HCT116 (cell line): ENCODE measurements around the gene BEX2. TPM values are rescaled to one million over a fixed set of nuclear protein-coding genes. Genes with fewer than 3 reads are reported as not detected.

Experiments
- ATAC-seq: fragments of 200-7000 bp; cut with Tn5 transposase; 2 replicates; pipeline ENCODE4 v1.9.1; 2020; ENCODE audit warnings: mild to moderate bottlenecking, moderate library complexity
- BruUV-seq: library from RNA; stranded (reverse); fragments of 400-500 nt; replicated peaks from 2 replicates; lab custom pipeline; 2021; lab: Mats Ljungman, UMichigan
- CTCF ChIA-PET: fragments of 300-600 bp; sonication (Branson Sonifier 250); formaldehyde crosslinking; loops from one replicate; lab custom pipeline; 2021; ENCODE audit warnings: antibody characterized with exemption; lab: Charles Lee
- POLR2A ChIA-PET: fragments of 300-600, 350-600 bp; sonication (Branson Sonifier 250); formaldehyde crosslinking; loops from one replicate; lab custom pipeline; 2021; ENCODE audit warnings: antibody characterized with exemption; lab: Charles Lee
- RAD21 ChIA-PET, 2 experiments: fragments of 300-600 bp; sonication (Branson Sonifier 250); formaldehyde crosslinking; loops; one replicate each; lab custom pipeline; 2023; ENCODE audit warnings: low total read pairs in 2 of 2; ENCODE audit not compliant: uncharacterized antibody in 2 of 2, unreplicated experiment in 2 of 2, low non-redundant PET in 1 of 2; lab: Charles Lee
- DNase-seq: peaks from one replicate; pipeline ENCODE4 v3.0.0-alpha.2; 2010; ENCODE audit warnings: low read depth, low spot score
- H2AFZ ChIP-seq: fragments of 200-600 bp; shearing (Covaris generic), sonication (generic); 2 replicates; pipeline ENCODE4 v1.6.1; 2017; ENCODE audit warnings: low read depth, mixed run types, mixed read lengths, antibody characterized with exemption, low read length; ENCODE audit not compliant: poor library complexity, severe bottlenecking
- H3K27ac ChIP-seq: 2 replicates; pipeline ENCODE4 v1.5.1; 2012; ENCODE audit warnings: low read depth, low read length
- H3K27me3 ChIP-seq: fragments of 200-600 bp; sonication (generic); 2 replicates; pipeline ENCODE4 v1.6.1; 2016; ENCODE audit warnings: mixed run types, low read length, mixed read lengths; ENCODE audit not compliant: insufficient read depth
- H3K36me3 ChIP-seq, 2 experiments: fragments of 200-500 bp in 1 of 2; fragments of 200-600 bp in 1 of 2; sonication (Bioruptor generic) in 1 of 2; sonication (generic) in 1 of 2; 2 replicates each; pipeline versions ENCODE4 v1.5.1 to v1.6.1; 2014 to 2016; ENCODE audit warnings: low read length in 2 of 2, inconsistent platforms in 1 of 2, mixed read lengths in 1 of 2, mixed run types in 1 of 2; ENCODE audit not compliant: insufficient read depth in 2 of 2, control insufficient read depth in 1 of 2
- H3K4me1 ChIP-seq, 2 experiments: fragments of 200-600 bp in 1 of 2; sonication (generic) in 1 of 2; 2 replicates each; pipeline versions ENCODE4 v1.5.1 to v1.6.1; 2012 to 2017; ENCODE audit warnings: low read length in 2 of 2, inconsistent platforms in 1 of 2, mild to moderate bottlenecking in 1 of 2, mixed read lengths in 1 of 2, mixed run types in 1 of 2, moderate library complexity in 1 of 2; ENCODE audit not compliant: insufficient read depth in 2 of 2, control insufficient read depth in 1 of 2
- H3K4me2 ChIP-seq: fragments of 200-600 bp; sonication (generic); 2 replicates; pipeline ENCODE4 v1.6.1; 2017; ENCODE audit warnings: mixed run types, low read length, mixed read lengths
- H3K4me3 ChIP-seq, 2 experiments: fragments of 200-600 bp in 1 of 2; sonication (generic) in 1 of 2; replicated peaks in 1 of 2; 2 replicates each; pipeline ENCODE4 v1.5.1; 2011 to 2016; ENCODE audit warnings: low read length in 2 of 2, control low read depth in 1 of 2, low read depth in 1 of 2, mild to moderate bottlenecking in 1 of 2, mixed read lengths in 1 of 2, mixed run types in 1 of 2
- H3K79me2 ChIP-seq: fragments of 200-600 bp; sonication (generic); 2 replicates; pipeline ENCODE4 v1.6.1; 2017; ENCODE audit warnings: mild to moderate bottlenecking, mixed run types, low read length, moderate library complexity, mixed read lengths; ENCODE audit not compliant: insufficient read depth
- H3K9ac ChIP-seq: fragments of 200-600 bp; sonication (generic); 2 replicates; pipeline ENCODE4 v1.6.1; 2016; ENCODE audit warnings: low read length, mixed read lengths
- H3K9me2 ChIP-seq: fragments of 200-600 bp; sonication (generic), shearing (Covaris generic); 2 replicates; pipeline ENCODE4 v1.6.1; 2017; ENCODE audit warnings: mixed run types, mild to moderate bottlenecking, moderate library complexity; ENCODE audit not compliant: insufficient read depth
- H3K9me3 ChIP-seq, 2 experiments: fragments of 200-500 bp in 1 of 2; fragments of 200-600 bp in 1 of 2; sonication (Bioruptor generic) in 1 of 2; sonication (generic) in 1 of 2; 2 replicates each; pipeline ENCODE4 v1.6.1; 2014 to 2017; ENCODE audit warnings: low read length in 2 of 2, mixed read lengths in 2 of 2, inconsistent platforms in 1 of 2, low read depth in 1 of 2, mild to moderate bottlenecking in 1 of 2, mixed run types in 1 of 2, moderate library complexity in 1 of 2; ENCODE audit not compliant: control insufficient read depth in 1 of 2, insufficient read depth in 1 of 2
- H4K20me1 ChIP-seq: fragments of 200-600 bp; sonication (generic), shearing (Covaris generic); 2 replicates; pipeline ENCODE4 v1.6.1; 2017; ENCODE audit warnings: mixed run types, mild to moderate bottlenecking, moderate library complexity; ENCODE audit not compliant: insufficient read depth
- ELF1 ChIP-seq: IDR thresholded peaks from 2 replicates; pipeline ENCODE4 v1.6.1; 2012; ENCODE audit warnings: low read depth, borderline replicate concordance
- EZH2 ChIP-seq: fragments of 200-600 bp; sonication (generic); IDR thresholded peaks from 2 replicates; pipeline ENCODE4 v1.6.1; 2017; ENCODE audit warnings: antibody characterized with exemption, mixed run types
- FOSL1 ChIP-seq: IDR thresholded peaks from 2 replicates; pipeline ENCODE4 v1.6.1; 2012; ENCODE audit warnings: low read depth
- POLR2A ChIP-seq: IDR thresholded peaks from 2 replicates; pipeline ENCODE4 v1.7.0; 2011; ENCODE audit warnings: borderline replicate concordance; ENCODE audit not compliant: insufficient read depth, insufficient read length; ENCODE audit errors: extremely low read depth
- POLR2AphosphoS5 ChIP-seq: IDR thresholded peaks from 2 replicates; pipeline ENCODE4 v1.6.1; 2011; ENCODE audit warnings: mild to moderate bottlenecking, low read depth, low read length, moderate library complexity
- REST ChIP-seq: IDR thresholded peaks from 2 replicates; pipeline ENCODE4 v1.6.1; 2012; ENCODE audit warnings: low read depth
- SRF ChIP-seq: IDR thresholded peaks from 2 replicates; pipeline ENCODE4 v1.6.1; 2012; ENCODE audit warnings: low read depth
- TCF7L2 ChIP-seq: IDR thresholded peaks from 2 replicates; pipeline ENCODE4 v1.7.0; 2011; ENCODE audit warnings: borderline replicate concordance, inconsistent platforms; ENCODE audit not compliant: insufficient read depth, insufficient read length; ENCODE audit errors: extremely low read depth
- YY1 ChIP-seq: IDR thresholded peaks from 2 replicates; pipeline ENCODE4 v1.6.1; 2011; ENCODE audit warnings: low read length, low read depth, moderate library complexity, mild to moderate bottlenecking; ENCODE audit not compliant: insufficient replicate concordance; ENCODE audit errors: extremely low read depth
- ZFX ChIP-seq: fragments of 450-650 bp; IDR thresholded peaks from 2 replicates; pipeline ENCODE4 v1.6.1; 2017
- intact Hi-C: fragments of 100-400 bp; cut with micrococcal nuclease; formaldehyde crosslinking; loops from 2 replicates; pipeline ENCODE4 v1.10.0; 2022
- total RNA-seq: library from RNA; stranded (reverse); gene quantifications from one replicate; pipeline ENCODE4 v1.2.1, GENCODE V29; 2021; ENCODE audit not compliant: unreplicated experiment
- TF ChIP-seq, protein P1 (sequence below): IDR thresholded peaks from 2 replicates; pipeline ENCODE4 v1.6.1; 2012
- TF ChIP-seq, protein P2 (sequence below): IDR thresholded peaks from 2 replicates; pipeline ENCODE4 v1.6.1; 2011; ENCODE audit warnings: mild to moderate bottlenecking, low read length, moderate library complexity; ENCODE audit not compliant: insufficient replicate concordance; ENCODE audit errors: extremely low read depth
- TF ChIP-seq, protein P3 (sequence below), 3 experiments: fragments of 200-600 bp in 1 of 3; sonication (generic) in 1 of 3; IDR thresholded peaks in 2 of 3; conservative IDR thresholded peaks in 1 of 3; 2 replicates each; pipeline ENCODE4 v1.5.1; 2012 to 2017; ENCODE audit warnings: low read depth in 2 of 3, low read length in 2 of 3, antibody characterized with exemption in 1 of 3, borderline replicate concordance in 1 of 3, control low read depth in 1 of 3, mild to moderate bottlenecking in 1 of 3, mixed read lengths in 1 of 3, mixed run types in 1 of 3, moderate library complexity in 1 of 3; ENCODE audit not compliant: insufficient read depth in 1 of 3

The BEX2 gene
- total RNA-seq, 1 experiment from 2014 or later = 35.7 TPM

GRCh38 chrX:103338663-103339062, 27.9 kb upstream of the BEX2 start:
- no peaks in the 10 kb centered on the region for H3K36me3 ChIP-seq
- no peak overlapping the region for H3K4me2 ChIP-seq
- ATAC-seq (no peak), DNase-seq (no peak)
- no peak overlapping the region for H2AFZ ChIP-seq
- H3K4me1 ChIP-seq = no peaks in the 10 kb centered on the region
- ChIA-PET POLR2A (no interaction called here), RAD21 (no interaction called here), CTCF (no interaction called here)
- BruUV-seq = no TSS peak
- intact Hi-C loops = no loop called here
- no peaks in the 10 kb centered on the region for H3K9me2 ChIP-seq
- no peak overlapping the region for H3K4me3 ChIP-seq
- TF ChIP-seq, protein P1, sequence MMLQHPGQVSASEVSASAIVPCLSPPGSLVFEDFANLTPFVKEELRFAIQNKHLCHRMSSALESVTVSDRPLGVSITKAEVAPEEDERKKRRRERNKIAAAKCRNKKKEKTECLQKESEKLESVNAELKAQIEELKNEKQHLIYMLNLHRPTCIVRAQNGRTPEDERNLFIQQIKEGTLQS = no peak
- TF ChIP-seq, protein P2, sequence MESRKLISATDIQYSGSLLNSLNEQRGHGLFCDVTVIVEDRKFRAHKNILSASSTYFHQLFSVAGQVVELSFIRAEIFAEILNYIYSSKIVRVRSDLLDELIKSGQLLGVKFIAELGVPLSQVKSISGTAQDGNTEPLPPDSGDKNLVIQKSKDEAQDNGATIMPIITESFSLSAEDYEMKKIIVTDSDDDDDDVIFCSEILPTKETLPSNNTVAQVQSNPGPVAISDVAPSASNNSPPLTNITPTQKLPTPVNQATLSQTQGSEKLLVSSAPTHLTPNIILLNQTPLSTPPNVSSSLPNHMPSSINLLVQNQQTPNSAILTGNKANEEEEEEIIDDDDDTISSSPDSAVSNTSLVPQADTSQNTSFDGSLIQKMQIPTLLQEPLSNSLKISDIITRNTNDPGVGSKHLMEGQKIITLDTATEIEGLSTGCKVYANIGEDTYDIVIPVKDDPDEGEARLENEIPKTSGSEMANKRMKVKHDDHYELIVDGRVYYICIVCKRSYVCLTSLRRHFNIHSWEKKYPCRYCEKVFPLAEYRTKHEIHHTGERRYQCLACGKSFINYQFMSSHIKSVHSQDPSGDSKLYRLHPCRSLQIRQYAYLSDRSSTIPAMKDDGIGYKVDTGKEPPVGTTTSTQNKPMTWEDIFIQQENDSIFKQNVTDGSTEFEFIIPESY = no peak
- TF ChIP-seq POLR2A (no peak), ELF1 (no peak), TCF7L2 (no peak), FOSL1 (no peak), EZH2 (no peak), POLR2AphosphoS5 (no peak), SRF (no peak), ZFX (no peak), REST (no peak), YY1 (no peak)
- TF ChIP-seq, protein P3, sequence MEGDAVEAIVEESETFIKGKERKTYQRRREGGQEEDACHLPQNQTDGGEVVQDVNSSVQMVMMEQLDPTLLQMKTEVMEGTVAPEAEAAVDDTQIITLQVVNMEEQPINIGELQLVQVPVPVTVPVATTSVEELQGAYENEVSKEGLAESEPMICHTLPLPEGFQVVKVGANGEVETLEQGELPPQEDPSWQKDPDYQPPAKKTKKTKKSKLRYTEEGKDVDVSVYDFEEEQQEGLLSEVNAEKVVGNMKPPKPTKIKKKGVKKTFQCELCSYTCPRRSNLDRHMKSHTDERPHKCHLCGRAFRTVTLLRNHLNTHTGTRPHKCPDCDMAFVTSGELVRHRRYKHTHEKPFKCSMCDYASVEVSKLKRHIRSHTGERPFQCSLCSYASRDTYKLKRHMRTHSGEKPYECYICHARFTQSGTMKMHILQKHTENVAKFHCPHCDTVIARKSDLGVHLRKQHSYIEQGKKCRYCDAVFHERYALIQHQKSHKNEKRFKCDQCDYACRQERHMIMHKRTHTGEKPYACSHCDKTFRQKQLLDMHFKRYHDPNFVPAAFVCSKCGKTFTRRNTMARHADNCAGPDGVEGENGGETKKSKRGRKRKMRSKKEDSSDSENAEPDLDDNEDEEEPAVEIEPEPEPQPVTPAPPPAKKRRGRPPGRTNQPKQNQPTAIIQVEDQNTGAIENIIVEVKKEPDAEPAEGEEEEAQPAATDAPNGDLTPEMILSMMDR (IDR thresholded peaks at IDR 0.05 in 2 of 3, conservative IDR thresholded peaks at IDR 0.05 in 1 of 3; ENCODE audit: borderline replicate concordance in 1 of 3, insufficient read depth in 1 of 3, low read depth in 2 of 3, low read length in 2 of 3) = no peak
- no peaks in the 10 kb centered on the region for H3K79me2 ChIP-seq
- no peak overlapping the region for H3K9ac ChIP-seq
- H3K9me3 ChIP-seq = no peaks in the 10 kb centered on the region
- H3K27ac ChIP-seq = no peak overlapping the region
- no peaks in the 10 kb centered on the region for H4K20me1 ChIP-seq
- H3K27me3 ChIP-seq = no peaks in the 10 kb centered on the region
